Measurements from ENCODE around the gene TBCA. TPM values are rescaled to one million over a fixed set of nuclear protein-coding genes. Genes with fewer than 3 reads are reported as not detected.
A peak's percentile ranks its signal among the peaks of the same experiment; 100 is the strongest.

Gene TBCA
- total and polyA plus RNA-seq, 2 donors from 2014 or later: 124 to 407 TPM

GRCh38 chr5:77645158-77645994 lies 130.8 kb downstream of the TBCA start:
- Histone ChIP-seq H3K4me3 (ENCODE audit: low read length in 3 of 3) (peak overlapping the region in 1 of 3 donors; percentile 27), H3K36me3 (ENCODE audit: control insufficient read depth in 2 of 3, insufficient read depth in 3 of 3, low read length in 3 of 3) (no peaks in the 10 kb centered on the region), H3K9me3 (ENCODE audit: control insufficient read depth in 2 of 3, insufficient read depth in 1 of 3, low read length in 3 of 3) (no peaks in the 10 kb centered on the region), H3K27ac (ENCODE audit: low read depth in 2 of 2, low read length in 2 of 2) (no peak overlapping the region), H3K9ac (ENCODE audit: low read length in 3 of 3) (no peak overlapping the region), H3K27me3 (ENCODE audit: control insufficient read depth, insufficient read depth, low read length) (peaks cover 59% of the 10 kb centered on the region), H3K4me1 (ENCODE audit: control insufficient read depth in 2 of 3, insufficient read depth in 2 of 3, low read depth in 1 of 3, low read length in 3 of 3) (peaks cover 0 to 4% (median 0%) of the 10 kb centered on the region in 3 donors)
- intact Hi-C loops (cut with DNase I): no loop called here
- FAIRE-seq (no peak), DNase-seq (peak in 4 of 5 donors; percentile 43 to 61 (median 50))
- TF ChIP-seq CTCF (IDR thresholded peaks at IDR 0.05; ENCODE audit: borderline replicate concordance, extremely low read depth, insufficient read depth): peak; percentile 16

GRCh38 chr5:77644371-77645157 lies 131.6 kb downstream of the TBCA start:
- Histone ChIP-seq H3K9me3 (ENCODE audit: control insufficient read depth in 2 of 3, insufficient read depth in 1 of 3, low read length in 3 of 3) (no peaks in the 10 kb centered on the region), H3K4me3 (ENCODE audit: low read length in 3 of 3) (no peak overlapping the region), H3K27ac (ENCODE audit: low read depth in 2 of 2, low read length in 2 of 2) (no peak overlapping the region), H3K36me3 (ENCODE audit: control insufficient read depth in 2 of 3, insufficient read depth in 3 of 3, low read length in 3 of 3) (no peaks in the 10 kb centered on the region), H3K4me1 (ENCODE audit: control insufficient read depth in 2 of 3, insufficient read depth in 2 of 3, low read depth in 1 of 3, low read length in 3 of 3) (peaks cover 0 to 4% (median 0%) of the 10 kb centered on the region in 3 donors), H3K9ac (ENCODE audit: low read length in 3 of 3) (no peak overlapping the region), H3K27me3 (ENCODE audit: control insufficient read depth, insufficient read depth, low read length) (peaks cover 66% of the 10 kb centered on the region)
- intact Hi-C loops (cut with DNase I): no loop called here
- DNase-seq (peak in 2 of 5 donors; percentile 9 to 23), FAIRE-seq (no peak)
- TF ChIP-seq CTCF (IDR thresholded peaks at IDR 0.05; ENCODE audit: borderline replicate concordance, extremely low read depth, insufficient read depth): no peak

- TF ChIP-seq CTCF (IDR thresholded peaks at IDR 0.05; ENCODE audit: borderline replicate concordance, extremely low read depth, insufficient read depth): no peak
Observed at GRCh38 chr5:77643654-77644370, 132.3 kb downstream of the TBCA start.

More at GRCh38 chr5:77643654-77644370, 132.3 kb downstream of the TBCA start:
- H3K27ac ChIP-seq (ENCODE audit: low read depth in 2 of 2, low read length in 2 of 2): no peak overlapping the region
- H3K27me3 ChIP-seq (ENCODE audit: control insufficient read depth, insufficient read depth, low read length): peaks cover 72% of the 10 kb centered on the region
- FAIRE-seq (no peak), DNase-seq (peak in 1 of 5 donors; percentile 20)
- peaks cover 0 to 4% (median 0%) of the 10 kb centered on the region in 3 donors for H3K4me1 ChIP-seq (ENCODE audit: control insufficient read depth in 2 of 3, insufficient read depth in 2 of 3, low read depth in 1 of 3, low read length in 3 of 3)
- H3K36me3 ChIP-seq (ENCODE audit: control insufficient read depth in 2 of 3, insufficient read depth in 3 of 3, low read length in 3 of 3): no peaks in the 10 kb centered on the region
- intact Hi-C loops (cut with DNase I): no loop called here
- H3K4me3 ChIP-seq (ENCODE audit: low read length in 3 of 3): no peak overlapping the region
- no peak overlapping the region for H3K9ac ChIP-seq (ENCODE audit: low read length in 3 of 3)
- no peaks in the 10 kb centered on the region for H3K9me3 ChIP-seq (ENCODE audit: control insufficient read depth in 2 of 3, insufficient read depth in 1 of 3, low read length in 3 of 3)
